GM23338 (cell line): ENCODE data around the gene GLG1.

ENCODE experiments used
- CTCF ChIP-seq, 2 experiments: fragments of 200-600 bp in 1 of 2; sonication (generic) in 1 of 2; conservative IDR thresholded peaks; 2 replicates each; pipeline versions ENCODE4 v1.5.1 to v1.6.1; 2016 to 2017; ENCODE audit warnings: antibody characterized with exemption in 2 of 2, low read depth in 2 of 2, mild to moderate bottlenecking in 2 of 2, moderate library complexity in 1 of 2
- EZH2phosphoT487 ChIP-seq: fragments of 200-600 bp; sonication (generic); IDR thresholded peaks from one replicate; pipeline ENCODE4 v1.8.1; 2018; ENCODE audit warnings: antibody characterized with exemption; ENCODE audit not compliant: unreplicated experiment
- POLR2AphosphoS5 ChIP-seq: IDR thresholded peaks from 2 replicates; pipeline ENCODE4 v1.6.1; 2016; ENCODE audit warnings: antibody characterized with exemption, low read depth
- STAT1 ChIP-seq: IDR thresholded peaks from one replicate; pipeline ENCODE4 v1.6.1; 2016; ENCODE audit warnings: antibody characterized with exemption; ENCODE audit not compliant: unreplicated experiment

GRCh38 chr16:74641969-74642368 lies 35.1 kb upstream of the GLG1 start:
- no peak for TF ChIP-seq CTCF (conservative IDR thresholded peaks at IDR 0.05; ENCODE audit: low read depth in 2 of 2)
- no peak for TF ChIP-seq POLR2AphosphoS5
- no peak for TF ChIP-seq STAT1
- TF ChIP-seq EZH2phosphoT487, result no peak
